CD4-positive, alpha-beta T cell treated with Interleukin-15 for 4 hours (primary cell): ENCODE data around the gene TUG1.

Experiments
- DNase-seq: peaks from one replicate; pipeline ENCODE4 v3.0.0-alpha.2; 2020; ENCODE audit warnings: low spot score

TUG1 gene

GRCh38 chr22:30947816-30948454, 21.1 kb upstream of the TUG1 start:
- peak; percentile 37 for DNase-seq

GRCh38 chr22:30948930-30949342, 20.1 kb upstream of the TUG1 start:
- no peak for DNase-seq

- DNase-seq: no peak
Measured at GRCh38 chr22:30949934-30950660, 19.0 kb upstream of the TUG1 start.

- no peak for DNase-seq
Measured at GRCh38 chr22:30953206-30953605, 15.9 kb upstream of the TUG1 start.

GRCh38 chr22:30955153-30955552, 13.9 kb upstream of the TUG1 start:
- no peak for DNase-seq

- DNase-seq: no peak
Measured at GRCh38 chr22:30964858-30965257, 4.2 kb upstream of the TUG1 start.

GRCh38 chr22:30968015-30968923, 796 bp upstream of the TUG1 start, which contains the start of gene MORC2:
TSS of gene MORC2 (minus strand) at chr22:30968774. CDS start at chr22:30967889, 885 bp downstream.
- DNase-seq: peak; percentile 8

- DNase-seq: peak; percentile 25
Measured at GRCh38 chr22:30969532-30970355, 679 bp downstream of the TUG1 start.

GRCh38 chr22:30970356-30970746, 1.3 kb downstream of the TUG1 start:
- DNase-seq: no peak

GRCh38 chr22:30978304-30978962, 9.4 kb downstream of the TUG1 start:
- DNase-seq: no peak

- DNase-seq: no peak
Measured at GRCh38 chr22:30979932-30980331, 10.9 kb downstream of the TUG1 start.

GRCh38 chr22:30982512-30982911, 13.4 kb downstream of the TUG1 start:
- DNase-seq: no peak

- no peak for DNase-seq
Measured at GRCh38 chr22:30984317-30984716, 15.3 kb downstream of the TUG1 start.

GRCh38 chr22:30985561-30986208, 16.6 kb downstream of the TUG1 start:
- no peak for DNase-seq

- DNase-seq: no peak
Measured at GRCh38 chr22:30989474-30989873, 20.4 kb downstream of the TUG1 start.

- DNase-seq: no peak
Measured at GRCh38 chr22:30990690-30991089, 21.6 kb downstream of the TUG1 start.

- no peak for DNase-seq
Measured at GRCh38 chr22:30992565-30992964, 23.5 kb downstream of the TUG1 start.

- no peak for DNase-seq
Measured at GRCh38 chr22:30994960-30995359, 25.9 kb downstream of the TUG1 start.

- no peak for DNase-seq
Measured at GRCh38 chr22:30996462-30996861, 27.4 kb downstream of the TUG1 start.

- DNase-seq: no peak
Measured at GRCh38 chr22:30998329-30998728, 29.3 kb downstream of the TUG1 start.
